Dermis blood vessel endothelial cell (primary cell): ENCODE measurements around the gene LHPP. TPM values are rescaled to one million over a fixed set of nuclear protein-coding genes. Genes with fewer than 3 reads are reported as not detected.
A peak's percentile ranks its signal among the peaks of the same experiment; 100 is the strongest.
"Not testable (repeated sequence)": the region's sequence is repeated elsewhere in the genome, so short reads cannot be mapped to it uniquely, and the experiment has no call there.

Experiments used
- DNase-seq: peaks from one replicate; pipeline ENCODE4 v3.0.0; 2010
- total RNA-seq: library from RNA; depleted of rRNA; stranded (reverse); fragments of >200 nt; gene quantifications from 2 replicates; pipeline ENCODE4 v1.2.3, GENCODE V29; 2014

The LHPP gene
- total RNA-seq, 1 donor from 2014 or later: 4.9 TPM

GRCh38 chr10:124539935-124540641, 78.5 kb downstream of the LHPP start:
- peak; percentile 72 for DNase-seq

GRCh38 chr10:124541076-124541903, 79.7 kb downstream of the LHPP start:
- no peak for DNase-seq

- DNase-seq: no peak
These were observed 80.7 kb downstream of the LHPP start for GRCh38 chr10:124542336-124542735.

GRCh38 chr10:124543146-124543545, 81.5 kb downstream of the LHPP start:
- no peak for DNase-seq

GRCh38 chr10:124543971-124544370, 82.3 kb downstream of the LHPP start:
- no peak for DNase-seq

- DNase-seq: no peak
These were observed 83.1 kb downstream of the LHPP start for GRCh38 chr10:124544711-124545110.

- DNase-seq: no peak
These were observed 83.9 kb downstream of the LHPP start for GRCh38 chr10:124545351-124546054.

GRCh38 chr10:124546055-124546369, 84.4 kb downstream of the LHPP start:
- DNase-seq: no peak

GRCh38 chr10:124546957-124547646, 85.5 kb downstream of the LHPP start:
- DNase-seq: no peak

GRCh38 chr10:124547647-124548168, 86.1 kb downstream of the LHPP start:
- no peak for DNase-seq

- not testable (repeated sequence) for DNase-seq
These were observed 87.5 kb downstream of the LHPP start for GRCh38 chr10:124549171-124549570.

- peak; percentile 30 for DNase-seq
These were observed 88.8 kb downstream of the LHPP start for GRCh38 chr10:124550293-124551034.

GRCh38 chr10:124551097-124551496, 89.5 kb downstream of the LHPP start:
- DNase-seq: no peak

GRCh38 chr10:124551755-124552154, 90.1 kb downstream of the LHPP start:
- no peak for DNase-seq

- DNase-seq: no peak
These were observed 91.2 kb downstream of the LHPP start for GRCh38 chr10:124552691-124553276.

GRCh38 chr10:124554085-124554858, 92.6 kb downstream of the LHPP start:
- DNase-seq: no peak

- DNase-seq: no peak
These were observed 95.5 kb downstream of the LHPP start for GRCh38 chr10:124557167-124557566.

- DNase-seq: no peak
These were observed 96.2 kb downstream of the LHPP start for GRCh38 chr10:124557648-124558338.

- DNase-seq: no peak
These were observed 97.0 kb downstream of the LHPP start for GRCh38 chr10:124558339-124559321.
